Sigmoid colon (tissue), 7 donors: Measurements from ENCODE around the gene CAMK2N1. TPM values are rescaled to one million over a fixed set of nuclear protein-coding genes. Genes with fewer than 3 reads are reported as not detected.

Source experiments
- DNase-seq: peaks from one replicate; pipeline ENCODE4 v3.0.0-alpha.2; 2019
- H3K27ac ChIP-seq, 4 donors: fragments of 200-600 bp; sonication (generic); one replicate each; pipeline ENCODE4 v1.5.1; 2016 to 2019; ENCODE audit warnings: mild to moderate bottlenecking in 1 of 4
- H3K27me3 ChIP-seq, 3 donors: fragments of 200-600 bp; sonication (generic); one replicate each; pipeline ENCODE4 v1.5.1; 2019; ENCODE audit warnings: mild to moderate bottlenecking in 1 of 3
- H3K36me3 ChIP-seq, 4 donors: fragments of 200-600 bp; sonication (generic); one replicate each; pipeline ENCODE4 v1.5.1; 2016 to 2019
- H3K4me1 ChIP-seq, 4 donors: fragments of 200-600 bp; sonication (generic); one replicate each; pipeline ENCODE4 v1.5.1; 2017 to 2019
- H3K4me3 ChIP-seq, 4 donors: fragments of 200-600 bp; sonication (generic); one replicate each; pipeline ENCODE4 v1.5.1; 2017 to 2019; ENCODE audit warnings: mild to moderate bottlenecking in 2 of 4, moderate library complexity in 1 of 4
- H3K9me3 ChIP-seq, 4 donors: fragments of 200-600 bp in 3 of 4; sonication (generic) in 3 of 4; one replicate each; pipeline versions ENCODE4 v1.5.1 to v1.6.1; 2013 to 2019
- EP300 ChIP-seq, 4 donors: sonication (generic); formaldehyde crosslinking; IDR thresholded peaks; one replicate each; pipeline ENCODE4 v1.6.1; 2017; ENCODE audit warnings: antibody characterized with exemption in 4 of 4
- POLR2A ChIP-seq, 2 donors: fragments of 450-650 bp; IDR thresholded peaks; one replicate each; pipeline ENCODE4 v1.6.1; 2016; ENCODE audit warnings: antibody characterized with exemption in 2 of 2, mild to moderate bottlenecking in 2 of 2, moderate library complexity in 2 of 2
- POLR2AphosphoS5 ChIP-seq, 4 donors: sonication (generic); formaldehyde crosslinking; IDR thresholded peaks; one replicate each; pipeline ENCODE4 v1.6.1; 2017; ENCODE audit warnings: antibody characterized with exemption in 4 of 4
- WGBS, 2 donors: extraction: QIAGEN DNeasy Blood & Tissue Kit; methylation state at CpG; one replicate each; pipeline ENCODE4 v1.1.7; 2013; 5-methylcytosine and 5-hydroxymethylcytosine counted together
- intact Hi-C: fragments of 100-400 bp; cut with DNase I; formaldehyde crosslinking; loops from one replicate; pipeline ENCODE4 v1.15.1; 2023
- polyA plus RNA-seq, 3 donors: library from polyadenylated mRNA; stranded (reverse); fragments of 200-250 nt; gene quantifications; one replicate each; pipeline ENCODE4 v1.2.3, GENCODE V29; 2013
- total RNA-seq, 4 donors: library from RNA; depleted of rRNA; stranded (reverse); fragments of >200 nt; gene quantifications; one replicate each; pipeline ENCODE4 v1.1.0, GENCODE V29; 2016
- TF ChIP-seq, protein P1 (sequence below), 4 experiments: fragments of 450-650 bp in 3 of 4; fragments of 200-600 bp in 1 of 4; IDR thresholded peaks; one replicate each; pipeline ENCODE4 v1.5.1; 2016 to 2019; ENCODE audit warnings: antibody characterized with exemption in 4 of 4, mild to moderate bottlenecking in 3 of 4, moderate library complexity in 2 of 4
- donor health status: healthy with polysubstance abuse.
- donor health status: Bipolar disorder and iron deficiency.
- donor health status: healthy.

Gene CAMK2N1
- total and polyA plus RNA-seq, 7 donors = 18.3 to 247 (median 31.9) TPM

DNA sequence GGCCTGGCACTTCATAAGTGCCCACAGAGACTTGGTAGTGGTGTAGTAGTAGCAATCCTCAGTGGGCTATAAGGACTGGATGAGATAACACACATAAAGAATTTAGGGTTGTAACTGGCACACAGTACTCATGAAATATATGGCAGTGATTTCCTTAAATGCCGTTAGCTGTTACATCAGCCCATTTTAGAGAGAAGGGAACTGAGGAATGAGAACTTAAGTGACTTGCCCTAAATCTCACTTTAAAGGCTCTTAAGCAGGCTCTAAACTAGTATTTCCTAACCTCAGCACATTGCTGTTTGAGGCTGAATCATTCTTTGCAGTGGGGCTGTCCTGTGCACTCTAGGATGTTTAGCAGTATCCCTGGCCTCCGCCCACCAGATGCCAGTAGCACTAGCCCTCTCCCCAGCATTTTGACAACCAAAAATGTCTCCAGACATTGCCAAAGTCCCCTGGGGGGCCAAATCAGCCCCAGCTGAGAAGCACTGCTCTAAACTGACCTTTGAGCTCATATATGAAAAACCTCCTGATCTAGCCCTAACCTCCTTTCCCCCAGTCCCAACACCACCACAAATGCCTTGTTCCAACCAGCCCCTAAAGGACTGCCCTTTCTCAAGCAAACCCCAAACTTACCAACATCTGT lies 11.6 kb downstream of the CAMK2N1 start:
- no peak overlapping the region for H3K4me3 ChIP-seq
- DNase-seq = no peak
- TF ChIP-seq EP300 (IDR thresholded peaks at IDR 0.05) (no peak), POLR2AphosphoS5 (IDR thresholded peaks at IDR 0.05) (no peak), POLR2A (IDR thresholded peaks at IDR 0.05) (no peak)
- TF ChIP-seq, protein P1, sequence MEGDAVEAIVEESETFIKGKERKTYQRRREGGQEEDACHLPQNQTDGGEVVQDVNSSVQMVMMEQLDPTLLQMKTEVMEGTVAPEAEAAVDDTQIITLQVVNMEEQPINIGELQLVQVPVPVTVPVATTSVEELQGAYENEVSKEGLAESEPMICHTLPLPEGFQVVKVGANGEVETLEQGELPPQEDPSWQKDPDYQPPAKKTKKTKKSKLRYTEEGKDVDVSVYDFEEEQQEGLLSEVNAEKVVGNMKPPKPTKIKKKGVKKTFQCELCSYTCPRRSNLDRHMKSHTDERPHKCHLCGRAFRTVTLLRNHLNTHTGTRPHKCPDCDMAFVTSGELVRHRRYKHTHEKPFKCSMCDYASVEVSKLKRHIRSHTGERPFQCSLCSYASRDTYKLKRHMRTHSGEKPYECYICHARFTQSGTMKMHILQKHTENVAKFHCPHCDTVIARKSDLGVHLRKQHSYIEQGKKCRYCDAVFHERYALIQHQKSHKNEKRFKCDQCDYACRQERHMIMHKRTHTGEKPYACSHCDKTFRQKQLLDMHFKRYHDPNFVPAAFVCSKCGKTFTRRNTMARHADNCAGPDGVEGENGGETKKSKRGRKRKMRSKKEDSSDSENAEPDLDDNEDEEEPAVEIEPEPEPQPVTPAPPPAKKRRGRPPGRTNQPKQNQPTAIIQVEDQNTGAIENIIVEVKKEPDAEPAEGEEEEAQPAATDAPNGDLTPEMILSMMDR (IDR thresholded peaks at IDR 0.05) = no peak
- peaks cover 0 to 6% (median 0%) of the 10 kb centered on the region in 3 donors for H3K27me3 ChIP-seq
- H3K36me3 ChIP-seq = no peaks in the 10 kb centered on the region
- H3K9me3 ChIP-seq = no peaks in the 10 kb centered on the region
- H3K4me1 ChIP-seq = peaks cover 0 to 30% (median 27%) of the 10 kb centered on the region in 4 donors
- intact Hi-C loops = no loop called here
- WGBS, 2 donors = 42 to 83% methylated on average over 2 of the region's 2 CpGs
- no peak overlapping the region for H3K27ac ChIP-seq

DNA sequence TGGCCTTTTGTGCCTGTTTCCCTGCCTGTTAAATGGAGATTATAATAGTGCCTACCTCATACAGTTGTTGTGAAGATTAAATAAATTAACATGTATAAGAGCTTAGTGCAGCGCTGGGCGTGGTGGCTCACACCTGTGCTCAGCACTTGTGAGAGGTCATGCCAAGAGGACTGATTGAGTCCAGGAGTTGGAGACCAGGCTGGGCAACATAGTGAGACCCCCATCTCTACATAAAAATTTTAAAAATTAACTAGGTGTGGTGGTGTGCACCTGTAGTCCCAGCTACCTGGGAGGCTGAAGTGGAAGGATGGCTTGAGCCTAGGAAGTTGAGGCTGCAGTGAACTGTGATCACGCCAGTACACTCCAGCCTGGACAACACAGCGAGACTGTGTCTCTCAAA lies 12.1 kb downstream of the CAMK2N1 start:
- WGBS, 2 donors = 87% methylated on average over 4 of the region's 4 CpGs
- Histone ChIP-seq H3K9me3 (no peaks in the 10 kb centered on the region), H3K4me1 (peaks cover 0 to 30% (median 26%) of the 10 kb centered on the region in 4 donors), H3K4me3 (no peak overlapping the region), H3K36me3 (no peaks in the 10 kb centered on the region), H3K27ac (no peak overlapping the region), H3K27me3 (peaks cover 0 to 6% (median 0%) of the 10 kb centered on the region in 3 donors)
- DNase-seq = no peak
- intact Hi-C loops = no loop called here
- TF ChIP-seq POLR2AphosphoS5 (IDR thresholded peaks at IDR 0.05) = no peak
- no peak for TF ChIP-seq EP300 (IDR thresholded peaks at IDR 0.05)
- TF ChIP-seq, protein P1 (IDR thresholded peaks at IDR 0.05) = no peak
- TF ChIP-seq POLR2A (IDR thresholded peaks at IDR 0.05) = no peak

DNA sequence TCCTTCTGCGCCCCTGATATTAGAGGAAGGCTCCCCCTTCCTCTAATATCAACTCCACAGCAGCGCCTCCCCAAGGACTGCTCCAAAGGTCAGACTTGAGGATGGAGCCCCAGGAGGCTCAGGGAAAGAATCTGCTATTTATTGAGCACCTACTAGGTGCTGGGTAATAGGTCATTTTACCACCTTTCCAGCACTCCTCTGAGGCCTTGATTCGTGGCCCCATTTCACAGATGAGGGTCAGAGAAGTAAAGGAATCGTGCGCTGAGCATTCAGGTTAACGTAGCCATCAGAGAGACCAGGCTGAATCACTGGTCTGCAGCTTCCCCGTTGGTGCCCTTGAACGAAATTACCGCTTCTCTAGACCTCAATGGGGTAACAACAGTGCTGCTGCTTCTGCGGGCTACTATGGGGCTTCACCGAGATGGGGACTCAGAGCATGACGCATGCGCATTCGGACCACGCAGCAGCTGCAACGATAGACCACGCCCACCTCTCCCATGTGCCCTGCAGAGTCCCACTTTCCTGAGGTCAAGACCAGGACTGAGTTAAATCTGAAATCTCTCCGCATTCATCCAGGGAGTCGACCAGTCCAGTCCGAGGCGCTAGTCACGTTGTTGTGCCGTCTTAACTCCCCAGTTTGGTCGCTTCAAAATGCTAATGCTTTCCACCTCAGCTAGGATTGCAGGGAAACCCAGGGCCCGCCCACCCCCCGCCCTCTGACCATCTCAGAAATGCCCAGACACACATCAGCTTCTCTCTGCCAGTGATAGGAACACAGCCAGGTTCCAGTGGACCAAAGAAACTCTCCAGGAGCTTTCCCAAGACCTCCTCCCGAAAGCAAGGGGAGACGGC lies 12.9 kb downstream of the CAMK2N1 start:
- Histone ChIP-seq H3K36me3 (no peaks in the 10 kb centered on the region), H3K4me3 (no peak overlapping the region), H3K4me1 (peaks cover 0 to 23% (median 19%) of the 10 kb centered on the region in 4 donors), H3K9me3 (no peaks in the 10 kb centered on the region), H3K27ac (no peak overlapping the region), H3K27me3 (peaks cover 0 to 6% (median 0%) of the 10 kb centered on the region in 3 donors)
- WGBS, 2 donors = 35 to 41% methylated on average over 28 of the region's 28 CpGs
- no peak for TF ChIP-seq POLR2A (IDR thresholded peaks at IDR 0.05)
- TF ChIP-seq EP300 (IDR thresholded peaks at IDR 0.05) = no peak
- TF ChIP-seq POLR2AphosphoS5 (IDR thresholded peaks at IDR 0.05) = no peak
- TF ChIP-seq, protein P1 (IDR thresholded peaks at IDR 0.05) = no peak
- intact Hi-C loops = no loop called here
- peak; percentile 80 for DNase-seq

DNA sequence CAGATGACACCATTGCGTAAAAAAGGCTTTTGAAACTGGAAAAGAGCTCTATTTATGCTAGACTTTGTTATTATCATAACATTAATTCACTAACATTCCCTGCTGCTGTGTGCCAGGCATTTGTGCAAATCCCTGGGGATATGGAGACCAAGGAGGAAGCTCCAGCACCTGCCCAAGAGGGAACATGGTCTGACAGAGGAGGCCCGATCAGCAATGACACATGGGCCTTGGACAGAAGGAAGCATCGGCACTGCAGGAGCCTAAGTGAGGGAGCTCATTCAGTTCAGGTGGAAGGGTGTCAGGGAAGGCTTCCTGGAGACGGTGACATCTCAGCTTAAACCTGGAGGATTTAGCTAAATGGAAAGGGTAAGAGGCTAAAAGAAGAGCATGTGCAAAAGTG lies 13.9 kb downstream of the CAMK2N1 start:
- Histone ChIP-seq H3K4me1 (peaks cover 0 to 13% (median 10%) of the 10 kb centered on the region in 4 donors), H3K4me3 (no peak overlapping the region), H3K9me3 (no peaks in the 10 kb centered on the region), H3K27me3 (peaks cover 0 to 6% (median 0%) of the 10 kb centered on the region in 3 donors), H3K27ac (no peak overlapping the region), H3K36me3 (no peaks in the 10 kb centered on the region)
- DNase-seq = no peak
- intact Hi-C loops = no loop called here
- 93 to 95% methylated on average over 4 of the region's 4 CpGs for WGBS, 2 donors
- TF ChIP-seq, protein P1 (IDR thresholded peaks at IDR 0.05) = no peak
- TF ChIP-seq EP300 (IDR thresholded peaks at IDR 0.05) (no peak), POLR2A (IDR thresholded peaks at IDR 0.05) (no peak), POLR2AphosphoS5 (IDR thresholded peaks at IDR 0.05) (no peak)
